ENCODE data around the gene NTN3.
"Not testable (repeated sequence)": the region's sequence is repeated elsewhere in the genome, so short reads cannot be mapped to it uniquely, and the experiment has no call there.

The NTN3 gene

GRCh38 chr16:2441143-2441804 lies 29.8 kb upstream of the NTN3 start:
- not testable (repeated sequence) for DNase-seq

GRCh38 chr16:2443555-2443954 lies 27.5 kb upstream of the NTN3 start:
- no peak for DNase-seq

GRCh38 chr16:2447920-2448583 lies 23.0 kb upstream of the NTN3 start:
- DNase-seq, result no peak

- DNase-seq, result no peak
These were observed 22.0 kb upstream of the NTN3 start for GRCh38 chr16:2449118-2449517.

GRCh38 chr16:2450535-2450934 lies 20.6 kb upstream of the NTN3 start:
- DNase-seq, result no peak

- DNase-seq, result no peak
These were observed 20.1 kb upstream of the NTN3 start for GRCh38 chr16:2450975-2451381.

- no peak for DNase-seq
These were observed 19.2 kb upstream of the NTN3 start for GRCh38 chr16:2451851-2452320.

GRCh38 chr16:2452650-2453049 lies 18.4 kb upstream of the NTN3 start:
- DNase-seq, result no peak

GRCh38 chr16:2455081-2455845 lies 15.8 kb upstream of the NTN3 start:
- DNase-seq, result no peak

- no peak for DNase-seq
These were observed 14.4 kb upstream of the NTN3 start for GRCh38 chr16:2456551-2457153.

GRCh38 chr16:2457267-2457666 lies 13.8 kb upstream of the NTN3 start:
- DNase-seq, result no peak

- no peak for DNase-seq
These were observed 13.2 kb upstream of the NTN3 start for GRCh38 chr16:2457946-2458345.

GRCh38 chr16:2458887-2459646 lies 12.0 kb upstream of the NTN3 start:
- DNase-seq, result no peak

- DNase-seq, result peak; percentile 95
These were observed 11.3 kb upstream of the NTN3 start, which contains the start of gene TEDC2 for GRCh38 chr16:2459647-2460390. TSS of gene TEDC2 (plus strand) at chr16:2460109. CDS start at chr16:2460145, 36 bp downstream.

- DNase-seq, result no peak
These were observed 10.7 kb upstream of the NTN3 start for GRCh38 chr16:2460391-2460713.

GRCh38 chr16:2460916-2461315 lies 10.2 kb upstream of the NTN3 start:
- no peak for DNase-seq

GRCh38 chr16:2462031-2462866 lies 8.8 kb upstream of the NTN3 start:
- DNase-seq, result no peak

GRCh38 chr16:2464333-2464732 lies 6.8 kb upstream of the NTN3 start:
- DNase-seq, result no peak

- DNase-seq, result no peak
These were observed 5.3 kb upstream of the NTN3 start for GRCh38 chr16:2465653-2466415.

All from inflammatory macrophage treated with lipopolysaccharide for 4 hours (primary cell).